Fibroblast of the aortic adventitia (primary cell): ENCODE measurements around the gene MYL5. TPM values are rescaled to one million over a fixed set of nuclear protein-coding genes. Genes with fewer than 3 reads are reported as not detected.

Experiments
- DNase-seq: peaks from one replicate; pipeline ENCODE4 v3.0.0-alpha.2; 2010; ENCODE audit warnings: low read depth
- H3K4me3 ChIP-seq: 2 replicates; pipeline ENCODE4 v1.5.1; 2011; ENCODE audit warnings: low read depth, mild to moderate bottlenecking, control low read depth, low read length, moderate library complexity
- total RNA-seq: library from RNA; depleted of rRNA; stranded (reverse); fragments of >200 nt; gene quantifications from 2 replicates; pipeline ENCODE4 v1.2.3, GENCODE V29; 2012; ENCODE audit warnings: low replicate concordance
- TF ChIP-seq, protein P1 (sequence below): IDR thresholded peaks from 2 replicates; pipeline ENCODE4 v1.5.1; 2011; ENCODE audit warnings: mild to moderate bottlenecking, low read length, control low read depth, inconsistent platforms; ENCODE audit not compliant: insufficient read depth

The MYL5 gene
- total RNA-seq, 1 donor = 20.4 TPM

GRCh38 chr4:676871-677235 lies 2.5 kb downstream of the MYL5 start:
- no peak overlapping the region for H3K4me3 ChIP-seq
- DNase-seq = no peak
- TF ChIP-seq, protein P1, sequence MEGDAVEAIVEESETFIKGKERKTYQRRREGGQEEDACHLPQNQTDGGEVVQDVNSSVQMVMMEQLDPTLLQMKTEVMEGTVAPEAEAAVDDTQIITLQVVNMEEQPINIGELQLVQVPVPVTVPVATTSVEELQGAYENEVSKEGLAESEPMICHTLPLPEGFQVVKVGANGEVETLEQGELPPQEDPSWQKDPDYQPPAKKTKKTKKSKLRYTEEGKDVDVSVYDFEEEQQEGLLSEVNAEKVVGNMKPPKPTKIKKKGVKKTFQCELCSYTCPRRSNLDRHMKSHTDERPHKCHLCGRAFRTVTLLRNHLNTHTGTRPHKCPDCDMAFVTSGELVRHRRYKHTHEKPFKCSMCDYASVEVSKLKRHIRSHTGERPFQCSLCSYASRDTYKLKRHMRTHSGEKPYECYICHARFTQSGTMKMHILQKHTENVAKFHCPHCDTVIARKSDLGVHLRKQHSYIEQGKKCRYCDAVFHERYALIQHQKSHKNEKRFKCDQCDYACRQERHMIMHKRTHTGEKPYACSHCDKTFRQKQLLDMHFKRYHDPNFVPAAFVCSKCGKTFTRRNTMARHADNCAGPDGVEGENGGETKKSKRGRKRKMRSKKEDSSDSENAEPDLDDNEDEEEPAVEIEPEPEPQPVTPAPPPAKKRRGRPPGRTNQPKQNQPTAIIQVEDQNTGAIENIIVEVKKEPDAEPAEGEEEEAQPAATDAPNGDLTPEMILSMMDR = no peak

GRCh38 chr4:677431-678293 lies 3.3 kb downstream of the MYL5 start:
- DNase-seq = no peak
- TF ChIP-seq, protein P1 = no peak
- no peak overlapping the region for H3K4me3 ChIP-seq

GRCh38 chr4:678331-679103 lies 4.2 kb downstream of the MYL5 start:
- DNase-seq = no peak
- H3K4me3 ChIP-seq = no peak overlapping the region
- TF ChIP-seq, protein P1 = no peak

GRCh38 chr4:679104-679481 lies 4.8 kb downstream of the MYL5 start:
- TF ChIP-seq, protein P1 = no peak

GRCh38 chr4:679629-680028 lies 5.3 kb downstream of the MYL5 start:
- TF ChIP-seq, protein P1 = no peak

More at GRCh38 chr4:679104-679481, 4.8 kb downstream of the MYL5 start:
- H3K4me3 ChIP-seq = no peak overlapping the region
- DNase-seq = no peak

GRCh38 chr4:680091-680490 lies 5.7 kb downstream of the MYL5 start:
- H3K4me3 ChIP-seq = no peak overlapping the region
- TF ChIP-seq, protein P1 = no peak
- DNase-seq = no peak

More at GRCh38 chr4:679629-680028, 5.3 kb downstream of the MYL5 start:
- DNase-seq = no peak
- no peak overlapping the region for H3K4me3 ChIP-seq
